Body of pancreas (tissue), 4 donors: Measurements from ENCODE around the gene ARFIP1.

Experiments
- POLR2A ChIP-seq, 3 donors: fragments of 450-650 bp; IDR thresholded peaks; one replicate each; pipeline ENCODE4 v1.6.1; 2016; ENCODE audit warnings: antibody characterized with exemption in 3 of 3, mild to moderate bottlenecking in 2 of 3
- TF ChIP-seq, protein P1 (sequence below), 7 experiments: fragments of 450-650 bp in 4 of 7; fragments of 200-600 bp in 3 of 7; sonication (generic) in 3 of 7; IDR thresholded peaks; one replicate each; pipeline ENCODE4 v1.5.1; 2016 to 2019; ENCODE audit warnings: antibody characterized with exemption in 7 of 7

DNA sequence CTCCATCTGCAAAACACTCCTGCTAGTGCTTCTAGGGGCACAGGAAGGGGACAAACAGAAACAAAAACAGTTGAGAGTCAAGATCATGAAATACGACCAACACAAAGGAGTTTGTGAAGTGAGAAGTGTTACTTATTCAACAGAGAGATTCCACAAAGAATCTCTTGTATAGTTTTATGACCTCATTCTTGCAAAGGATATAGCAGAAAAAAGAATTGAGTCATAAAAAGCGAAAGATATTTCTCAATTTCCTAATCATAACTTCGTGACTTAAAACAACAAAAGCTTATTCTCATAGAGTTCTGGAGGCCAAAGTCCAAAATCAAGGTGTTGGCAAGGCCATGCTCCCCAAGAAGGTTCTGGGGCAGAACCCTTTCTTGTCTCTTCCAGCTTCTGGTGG is 40.9 kb upstream of the ARFIP1 start:
- TF ChIP-seq, protein P1, sequence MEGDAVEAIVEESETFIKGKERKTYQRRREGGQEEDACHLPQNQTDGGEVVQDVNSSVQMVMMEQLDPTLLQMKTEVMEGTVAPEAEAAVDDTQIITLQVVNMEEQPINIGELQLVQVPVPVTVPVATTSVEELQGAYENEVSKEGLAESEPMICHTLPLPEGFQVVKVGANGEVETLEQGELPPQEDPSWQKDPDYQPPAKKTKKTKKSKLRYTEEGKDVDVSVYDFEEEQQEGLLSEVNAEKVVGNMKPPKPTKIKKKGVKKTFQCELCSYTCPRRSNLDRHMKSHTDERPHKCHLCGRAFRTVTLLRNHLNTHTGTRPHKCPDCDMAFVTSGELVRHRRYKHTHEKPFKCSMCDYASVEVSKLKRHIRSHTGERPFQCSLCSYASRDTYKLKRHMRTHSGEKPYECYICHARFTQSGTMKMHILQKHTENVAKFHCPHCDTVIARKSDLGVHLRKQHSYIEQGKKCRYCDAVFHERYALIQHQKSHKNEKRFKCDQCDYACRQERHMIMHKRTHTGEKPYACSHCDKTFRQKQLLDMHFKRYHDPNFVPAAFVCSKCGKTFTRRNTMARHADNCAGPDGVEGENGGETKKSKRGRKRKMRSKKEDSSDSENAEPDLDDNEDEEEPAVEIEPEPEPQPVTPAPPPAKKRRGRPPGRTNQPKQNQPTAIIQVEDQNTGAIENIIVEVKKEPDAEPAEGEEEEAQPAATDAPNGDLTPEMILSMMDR (IDR thresholded peaks at IDR 0.05): no peak
- no peak for TF ChIP-seq POLR2A (IDR thresholded peaks at IDR 0.05)
